Naive B cell (primary cell): ENCODE data around the gene LRRC46. TPM values are rescaled to one million over a fixed set of nuclear protein-coding genes. Genes with fewer than 3 reads are reported as not detected.

ENCODE experiments used
- ATAC-seq, 2 donors: fragments of 150-1000 bp; cut with Tn5 transposase; 2 replicates each; pipeline ENCODE4 v1.10.0; 2021; ENCODE audit warnings: low read depth in 2 of 2, mild to moderate bottlenecking in 2 of 2, moderate library complexity in 2 of 2
- DNase-seq: peaks from one replicate; pipeline ENCODE4 v3.0.0; 2022
- H3K27ac Mint-ChIP-seq, 6 donors: one replicate each; pipeline ENCODE4 v1.8.0; 2020 to 2022; ENCODE audit warnings: mild to moderate bottlenecking in 6 of 6, mixed read lengths in 6 of 6, moderate library complexity in 5 of 6, inconsistent platforms in 2 of 6
- H3K27me3 Mint-ChIP-seq, 3 donors: one replicate each; pipeline ENCODE4 v1.8.0; 2021 to 2022; ENCODE audit warnings: mixed read lengths in 3 of 3, mild to moderate bottlenecking in 1 of 3
- H3K36me3 Mint-ChIP-seq, 2 donors: one replicate each; pipeline ENCODE4 v1.8.0; 2020 to 2022; ENCODE audit warnings: mixed read lengths in 2 of 2, inconsistent platforms in 1 of 2, mild to moderate bottlenecking in 1 of 2
- H3K4me1 Mint-ChIP-seq, 3 donors: one replicate each; pipeline ENCODE4 v1.8.0; 2020 to 2022; ENCODE audit warnings: mixed read lengths in 3 of 3, inconsistent platforms in 1 of 3, mild to moderate bottlenecking in 1 of 3, moderate library complexity in 1 of 3
- H3K4me3 Mint-ChIP-seq, 8 donors: one replicate each; pipeline ENCODE4 v1.8.0; 2020 to 2022; ENCODE audit warnings: mild to moderate bottlenecking in 8 of 8, mixed read lengths in 8 of 8, moderate library complexity in 8 of 8, inconsistent platforms in 2 of 8
- H3K9me3 Mint-ChIP-seq, 7 donors: one replicate each; pipeline ENCODE4 v1.8.0; 2020 to 2022; ENCODE audit warnings: mixed read lengths in 7 of 7, mild to moderate bottlenecking in 5 of 7, inconsistent platforms in 2 of 7, moderate library complexity in 1 of 7
- polyA plus RNA-seq, 6 donors: library from polyadenylated mRNA; unstranded; fragments of 300-500 nt; fragmentation: Illumina TruSeq; gene quantifications; one replicate each; pipeline ENCODE4 v1.2.3, GENCODE V29; 2021; ENCODE audit warnings: low read depth in 6 of 6

The LRRC46 gene
- polyA plus RNA-seq, 6 donors from 2014 or later, result 0.39 to 2.3 (median 1.0) TPM; not detected in 1

GRCh38 chr17:47841488-47842291 lies 10.2 kb downstream of the LRRC46 start:
- no peak for ATAC-seq
- no peaks in the 10 kb centered on the region for H3K9me3 Mint-ChIP-seq
- peaks cover 29 to 30% (median 30%) of the 10 kb centered on the region in 3 donors for H3K27me3 Mint-ChIP-seq
- peaks cover 17 to 26% (median 25%) of the 10 kb centered on the region in 3 donors for H3K4me1 Mint-ChIP-seq
- H3K27ac Mint-ChIP-seq, result peak overlapping the region in 5 of 6 donors; percentile 39 to 88 (median 76)
- DNase-seq, result no peak
- H3K36me3 Mint-ChIP-seq, result no peaks in the 10 kb centered on the region
- H3K4me3 Mint-ChIP-seq, result peak overlapping the region; percentile 93 to 100 (median 96)

- H3K36me3 Mint-ChIP-seq, result no peaks in the 10 kb centered on the region
- no peak for DNase-seq
- peaks cover 30 to 46% (median 40%) of the 10 kb centered on the region in 3 donors for H3K27me3 Mint-ChIP-seq
- no peaks in the 10 kb centered on the region for H3K9me3 Mint-ChIP-seq
- no peak for ATAC-seq
- H3K27ac Mint-ChIP-seq, result no peak overlapping the region
- H3K4me1 Mint-ChIP-seq, result peaks cover 23 to 36% (median 30%) of the 10 kb centered on the region in 3 donors
- peak overlapping the region in 1 of 8 donors; percentile 95 for H3K4me3 Mint-ChIP-seq
Observed at GRCh38 chr17:47843391-47843730, 11.9 kb downstream of the LRRC46 start.

- Mint-ChIP-seq H3K4me1 (peaks cover 23 to 36% (median 32%) of the 10 kb centered on the region in 3 donors), H3K36me3 (no peaks in the 10 kb centered on the region), H3K4me3 (no peak overlapping the region), H3K9me3 (no peaks in the 10 kb centered on the region), H3K27me3 (peaks cover 38 to 55% (median 49%) of the 10 kb centered on the region in 3 donors), H3K27ac (no peak overlapping the region)
- ATAC-seq, result no peak
- no peak for DNase-seq
Observed at GRCh38 chr17:47844227-47844626, 12.8 kb downstream of the LRRC46 start.

- DNase-seq (no peak), ATAC-seq (no peak)
- Mint-ChIP-seq H3K4me1 (peaks cover 20 to 32% (median 25%) of the 10 kb centered on the region in 3 donors), H3K36me3 (no peaks in the 10 kb centered on the region), H3K27ac (no peak overlapping the region), H3K4me3 (peak overlapping the region in 1 of 8 donors; percentile 5), H3K27me3 (peaks cover 43 to 63% (median 58%) of the 10 kb centered on the region in 3 donors), H3K9me3 (no peaks in the 10 kb centered on the region)
Observed at GRCh38 chr17:47844814-47845715, 13.6 kb downstream of the LRRC46 start.

GRCh38 chr17:47845716-47846075 lies 14.2 kb downstream of the LRRC46 start:
- Mint-ChIP-seq H3K27ac (no peak overlapping the region), H3K27me3 (peaks cover 49 to 70% (median 64%) of the 10 kb centered on the region in 3 donors)

GRCh38 chr17:47846716-47847340 lies 15.4 kb downstream of the LRRC46 start:
- Mint-ChIP-seq H3K27me3 (peaks cover 49 to 75% (median 71%) of the 10 kb centered on the region in 3 donors), H3K4me3 (peak overlapping the region in 2 of 8 donors; percentile 4 to 20), H3K27ac (no peak overlapping the region), H3K9me3 (no peaks in the 10 kb centered on the region), H3K4me1 (peaks cover 19 to 29% (median 25%) of the 10 kb centered on the region in 3 donors), H3K36me3 (no peaks in the 10 kb centered on the region)
- no peak for DNase-seq
- no peak for ATAC-seq

More at GRCh38 chr17:47845716-47846075, 14.2 kb downstream of the LRRC46 start:
- no peak for ATAC-seq
- no peak overlapping the region for H3K4me3 Mint-ChIP-seq
- peaks cover 21 to 32% (median 25%) of the 10 kb centered on the region in 3 donors for H3K4me1 Mint-ChIP-seq
- H3K36me3 Mint-ChIP-seq, result no peaks in the 10 kb centered on the region
- no peaks in the 10 kb centered on the region for H3K9me3 Mint-ChIP-seq
- no peak for DNase-seq

GRCh38 chr17:47847341-47848197 lies 16.1 kb downstream of the LRRC46 start:
- H3K9me3 Mint-ChIP-seq, result no peaks in the 10 kb centered on the region
- no peak for DNase-seq
- peak overlapping the region in 3 of 8 donors; percentile 4 to 41 (median 25) for H3K4me3 Mint-ChIP-seq
- peaks cover 55 to 83% (median 78%) of the 10 kb centered on the region in 3 donors for H3K27me3 Mint-ChIP-seq
- peak; percentile 49 to 51 for ATAC-seq
- H3K27ac Mint-ChIP-seq, result no peak overlapping the region
- H3K4me1 Mint-ChIP-seq, result peaks cover 26 to 36% (median 33%) of the 10 kb centered on the region in 3 donors
- H3K36me3 Mint-ChIP-seq, result no peaks in the 10 kb centered on the region

GRCh38 chr17:47848198-47848513 lies 16.7 kb downstream of the LRRC46 start:
- H3K9me3 Mint-ChIP-seq, result no peaks in the 10 kb centered on the region
- peaks cover 55 to 89% (median 84%) of the 10 kb centered on the region in 3 donors for H3K27me3 Mint-ChIP-seq
- no peak overlapping the region for H3K27ac Mint-ChIP-seq
- ATAC-seq (no peak), DNase-seq (no peak)
- H3K4me3 Mint-ChIP-seq, result peak overlapping the region in 1 of 8 donors; percentile 25
- peaks cover 23 to 32% (median 29%) of the 10 kb centered on the region in 3 donors for H3K4me1 Mint-ChIP-seq
- no peaks in the 10 kb centered on the region for H3K36me3 Mint-ChIP-seq

GRCh38 chr17:47850373-47850691 lies 18.9 kb downstream of the LRRC46 start:
- Mint-ChIP-seq H3K27ac (no peak overlapping the region), H3K36me3 (no peaks in the 10 kb centered on the region), H3K4me1 (peaks cover 23 to 32% (median 29%) of the 10 kb centered on the region in 3 donors), H3K4me3 (peak overlapping the region; percentile 16 to 85 (median 70)), H3K9me3 (no peaks in the 10 kb centered on the region), H3K27me3 (peaks cover 64 to 94% (median 90%) of the 10 kb centered on the region in 3 donors)
- no peak for DNase-seq
- no peak for ATAC-seq

GRCh38 chr17:47850692-47851573 lies 19.5 kb downstream of the LRRC46 start, which contains the start of gene SP6:
TSS of gene SP6 (minus strand) at chr17:47851163. CDS start at chr17:47848429, 2,734 bp downstream.
- Mint-ChIP-seq H3K4me3 (peak within 1 kb of the TSS; percentile 16 to 88 (median 74)), H3K4me1 (peaks cover 23 to 32% (median 29%) of the 10 kb centered on the region in 3 donors), H3K27ac (no peak within 1 kb of the TSS), H3K27me3 (peaks cover 63 to 94% (median 90%) of the 10 kb centered on the region in 3 donors), H3K9me3 (no peaks in the 10 kb centered on the region), H3K36me3 (no peaks in the 10 kb centered on the region)
- peak; percentile 65 to 67 for ATAC-seq
- DNase-seq, result peak; percentile 31

- no peak for ATAC-seq
- H3K27ac Mint-ChIP-seq, result no peak overlapping the region
- H3K4me3 Mint-ChIP-seq, result peak overlapping the region in 6 of 8 donors; percentile 26 to 88 (median 62)
- H3K4me1 Mint-ChIP-seq, result peaks cover 23 to 30% (median 29%) of the 10 kb centered on the region in 3 donors
- H3K36me3 Mint-ChIP-seq, result no peaks in the 10 kb centered on the region
- no peaks in the 10 kb centered on the region for H3K9me3 Mint-ChIP-seq
- no peak for DNase-seq
- H3K27me3 Mint-ChIP-seq, result peaks cover 64 to 94% (median 90%) of the 10 kb centered on the region in 3 donors
Observed at GRCh38 chr17:47851764-47852112, 20.3 kb downstream of the LRRC46 start.
